OCI-LY7 (cell line): ENCODE data around the gene PDZD2. TPM values are rescaled to one million over a fixed set of nuclear protein-coding genes. Genes with fewer than 3 reads are reported as not detected.
"Not testable (repeated sequence)": the region's sequence is repeated elsewhere in the genome, so short reads cannot be mapped to it uniquely, and the experiment has no call there.

ENCODE experiments used
- BruUV-seq: library from RNA; stranded (reverse); fragments of 400-500 nt; replicated peaks from 2 replicates; lab custom pipeline; 2021; lab: Mats Ljungman, UMichigan
- CTCF ChIA-PET: fragments of 300-600 bp; sonication (Branson Sonifier 250); formaldehyde crosslinking; loops from one replicate; lab custom pipeline; 2022; ENCODE audit warnings: antibody characterized with exemption; ENCODE audit not compliant: unreplicated experiment; lab: Charles Lee
- POLR2A ChIA-PET: fragments of 300-600 bp; sonication (Branson Sonifier 250); formaldehyde crosslinking; loops from one replicate; lab custom pipeline; 2022; ENCODE audit warnings: antibody characterized with exemption; lab: Charles Lee
- DNase-seq: peaks from one replicate; pipeline ENCODE4 v3.0.0-alpha.2; 2015; ENCODE audit warnings: low spot score
- H2AFZ ChIP-seq: fragments of 200-600 bp; sonication (generic), shearing (Covaris generic); 2 replicates; pipeline ENCODE4 v1.6.1; 2014; ENCODE audit warnings: mild to moderate bottlenecking, antibody characterized with exemption, low read length, moderate library complexity
- H3K27ac ChIP-seq: fragments of 200-600 bp; sonication (generic); 2 replicates; pipeline ENCODE4 v1.5.1; 2014; ENCODE audit warnings: mixed run types, low read depth, mild to moderate bottlenecking, moderate library complexity, low read length, inconsistent platforms; ENCODE audit not compliant: poor library complexity, severe bottlenecking
- H3K36me3 ChIP-seq: fragments of 200-600 bp; sonication (generic); 2 replicates; pipeline ENCODE4 v1.6.1; 2014; ENCODE audit warnings: mild to moderate bottlenecking, antibody characterized with exemption, low read length, moderate library complexity, mixed read lengths; ENCODE audit not compliant: insufficient read depth
- H3K4me1 ChIP-seq: fragments of 200-600 bp; sonication (generic); 2 replicates; pipeline ENCODE4 v1.5.1; 2014; ENCODE audit warnings: mild to moderate bottlenecking, low read length; ENCODE audit not compliant: insufficient read depth, poor library complexity, severe bottlenecking
- H3K4me2 ChIP-seq: fragments of 200-600 bp; sonication (generic); 2 replicates; pipeline ENCODE4 v1.6.1; 2014; ENCODE audit warnings: mild to moderate bottlenecking, low read length
- H3K4me3 ChIP-seq: fragments of 200-600 bp; sonication (generic); 2 replicates; pipeline ENCODE4 v1.5.1; 2014; ENCODE audit warnings: mild to moderate bottlenecking, low read depth, low read length; ENCODE audit not compliant: poor library complexity, severe bottlenecking
- H3K79me2 ChIP-seq: fragments of 200-600 bp; sonication (generic); 2 replicates; pipeline ENCODE4 v1.6.1; 2016; ENCODE audit warnings: low read depth, mild to moderate bottlenecking, low read length, moderate library complexity, mixed read lengths; ENCODE audit not compliant: insufficient read depth
- H3K9me2 ChIP-seq: fragments of 200-600 bp; sonication (generic); 2 replicates; pipeline ENCODE4 v1.6.1; 2016; ENCODE audit warnings: mild to moderate bottlenecking, low read length, mixed read lengths; ENCODE audit not compliant: insufficient read depth
- H3K9me3 ChIP-seq: fragments of 200-600 bp; sonication (generic); 2 replicates; pipeline ENCODE4 v1.6.1; 2014; ENCODE audit warnings: mild to moderate bottlenecking, mixed run types, low read length, mixed read lengths
- H4K20me1 ChIP-seq: fragments of 200-600 bp; sonication (generic); 2 replicates; pipeline ENCODE4 v1.6.1; 2014; ENCODE audit warnings: mild to moderate bottlenecking, antibody characterized with exemption, low read length, moderate library complexity, mixed read lengths; ENCODE audit not compliant: insufficient read depth
- EZH2phosphoT487 ChIP-seq: fragments of 200-600 bp; sonication (generic); IDR thresholded peaks from 2 replicates; pipeline ENCODE4 v1.6.1; 2018; ENCODE audit warnings: low read depth, borderline replicate concordance, mild to moderate bottlenecking, mixed run types, antibody characterized with exemption, low read length, moderate library complexity, mixed read lengths
- intact Hi-C: fragments of 100-400 bp; cut with micrococcal nuclease; formaldehyde crosslinking; loops from one replicate; pipeline ENCODE4 v1.10.0; 2022; ENCODE audit not compliant: unreplicated experiment
- total RNA-seq, 2 experiments: library from RNA; depleted of rRNA in 1 of 2; stranded (reverse); fragments of >200 nt in 1 of 2; shearing (Covaris generic) in 1 of 2; gene quantifications; 2 replicates each; pipeline ENCODE4 v1.2.3, GENCODE V29; 2014 to 2022
- TF ChIP-seq, protein P1 (sequence below): fragments of 200-600 bp; sonication (generic); conservative IDR thresholded peaks from 2 replicates; pipeline ENCODE4 v1.5.1; 2014; ENCODE audit warnings: mild to moderate bottlenecking, antibody characterized with exemption, low read length, moderate library complexity, mixed read lengths

Gene PDZD2
- total RNA-seq, 2 experiments from 2014 or later: 8.6 to 10.6 TPM

DNA sequence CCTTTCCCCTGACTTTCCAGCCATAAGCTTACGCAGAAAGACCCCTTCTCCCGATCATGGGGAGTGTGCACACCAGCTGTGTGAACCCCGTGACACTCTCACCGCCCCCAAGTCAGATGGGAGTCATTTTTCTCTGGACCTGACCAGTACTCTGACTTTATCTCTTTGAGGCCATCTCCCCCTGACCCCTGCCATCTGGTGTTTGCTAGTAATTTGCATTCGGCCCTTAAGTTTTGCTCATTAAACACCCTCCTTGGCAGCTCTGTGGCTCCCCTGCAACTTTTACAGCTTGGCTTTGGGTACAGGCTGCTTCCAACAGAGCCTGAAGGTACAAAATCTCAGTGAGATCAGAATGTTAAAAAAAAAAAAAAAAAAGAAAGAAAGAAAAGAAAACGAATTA is 43.9 kb downstream of the PDZD2 start:
- no peaks in the 10 kb centered on the region for H3K36me3 ChIP-seq
- no peaks in the 10 kb centered on the region for H3K9me2 ChIP-seq
- H4K20me1 ChIP-seq: no peaks in the 10 kb centered on the region
- ChIA-PET POLR2A (interaction anchor here (0.6 kb wide), 1 partner anchor 831 kb away, joined by 3 read pairs; no protein-coding TSS in a partner anchor), CTCF (no interaction called here)
- DNase-seq: no peak
- BruUV-seq: no TSS peak
- H3K4me2 ChIP-seq: no peak overlapping the region
- no peaks in the 10 kb centered on the region for H3K4me1 ChIP-seq
- H3K79me2 ChIP-seq: no peaks in the 10 kb centered on the region
- TF ChIP-seq, protein P1, sequence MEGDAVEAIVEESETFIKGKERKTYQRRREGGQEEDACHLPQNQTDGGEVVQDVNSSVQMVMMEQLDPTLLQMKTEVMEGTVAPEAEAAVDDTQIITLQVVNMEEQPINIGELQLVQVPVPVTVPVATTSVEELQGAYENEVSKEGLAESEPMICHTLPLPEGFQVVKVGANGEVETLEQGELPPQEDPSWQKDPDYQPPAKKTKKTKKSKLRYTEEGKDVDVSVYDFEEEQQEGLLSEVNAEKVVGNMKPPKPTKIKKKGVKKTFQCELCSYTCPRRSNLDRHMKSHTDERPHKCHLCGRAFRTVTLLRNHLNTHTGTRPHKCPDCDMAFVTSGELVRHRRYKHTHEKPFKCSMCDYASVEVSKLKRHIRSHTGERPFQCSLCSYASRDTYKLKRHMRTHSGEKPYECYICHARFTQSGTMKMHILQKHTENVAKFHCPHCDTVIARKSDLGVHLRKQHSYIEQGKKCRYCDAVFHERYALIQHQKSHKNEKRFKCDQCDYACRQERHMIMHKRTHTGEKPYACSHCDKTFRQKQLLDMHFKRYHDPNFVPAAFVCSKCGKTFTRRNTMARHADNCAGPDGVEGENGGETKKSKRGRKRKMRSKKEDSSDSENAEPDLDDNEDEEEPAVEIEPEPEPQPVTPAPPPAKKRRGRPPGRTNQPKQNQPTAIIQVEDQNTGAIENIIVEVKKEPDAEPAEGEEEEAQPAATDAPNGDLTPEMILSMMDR: no peak
- TF ChIP-seq EZH2phosphoT487: no peak
- H3K27ac ChIP-seq: no peak overlapping the region
- no peak overlapping the region for H3K4me3 ChIP-seq
- no peak overlapping the region for H2AFZ ChIP-seq
- no peaks in the 10 kb centered on the region for H3K9me3 ChIP-seq
- intact Hi-C loops: no loop called here

DNA sequence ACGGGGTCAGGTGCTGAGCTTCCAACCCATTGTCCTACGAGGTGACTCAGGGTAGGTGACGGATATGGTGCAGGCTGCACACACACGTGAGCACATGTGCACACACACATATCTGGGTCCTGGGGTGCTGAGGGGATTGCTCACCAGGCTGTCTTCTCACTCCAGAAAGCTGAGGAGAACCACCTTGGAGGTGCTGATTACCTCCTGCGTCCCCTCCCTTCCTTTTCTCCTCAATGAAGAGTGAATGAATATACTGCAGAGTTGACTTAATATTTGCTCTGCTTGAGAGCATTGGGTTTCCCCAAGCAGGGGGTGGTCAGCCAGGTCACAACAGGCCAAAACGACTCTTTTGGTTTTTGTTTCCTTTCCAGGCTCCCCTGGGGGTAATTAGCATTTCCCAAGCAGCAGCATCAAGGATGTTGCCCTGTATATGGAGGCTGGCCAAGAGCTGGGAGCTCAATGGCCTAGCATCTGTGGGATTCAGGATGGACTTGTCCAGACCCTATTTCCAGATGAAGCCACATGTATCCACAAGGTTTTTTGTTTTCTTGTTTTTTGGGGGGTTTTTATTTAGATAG is 49.7 kb downstream of the PDZD2 start:
- no peaks in the 10 kb centered on the region for H3K9me2 ChIP-seq
- no peaks in the 10 kb centered on the region for H3K4me1 ChIP-seq
- H3K36me3 ChIP-seq: no peaks in the 10 kb centered on the region
- no peaks in the 10 kb centered on the region for H3K9me3 ChIP-seq
- DNase-seq: no peak
- no peaks in the 10 kb centered on the region for H3K79me2 ChIP-seq
- H3K27ac ChIP-seq: no peak overlapping the region
- CTCF ChIA-PET: no interaction called here
- no peak overlapping the region for H2AFZ ChIP-seq
- TF ChIP-seq, protein P1: no peak
- TF ChIP-seq EZH2phosphoT487: no peak
- H4K20me1 ChIP-seq: no peaks in the 10 kb centered on the region
- no peak overlapping the region for H3K4me2 ChIP-seq
- no peak overlapping the region for H3K4me3 ChIP-seq
- POLR2A ChIA-PET: interaction anchor here (0.7 kb wide), 1 partner anchor 11 kb away, joined by 3 read pairs; no protein-coding TSS in a partner anchor
- BruUV-seq: no TSS peak
- intact Hi-C loops: no loop called here

DNA sequence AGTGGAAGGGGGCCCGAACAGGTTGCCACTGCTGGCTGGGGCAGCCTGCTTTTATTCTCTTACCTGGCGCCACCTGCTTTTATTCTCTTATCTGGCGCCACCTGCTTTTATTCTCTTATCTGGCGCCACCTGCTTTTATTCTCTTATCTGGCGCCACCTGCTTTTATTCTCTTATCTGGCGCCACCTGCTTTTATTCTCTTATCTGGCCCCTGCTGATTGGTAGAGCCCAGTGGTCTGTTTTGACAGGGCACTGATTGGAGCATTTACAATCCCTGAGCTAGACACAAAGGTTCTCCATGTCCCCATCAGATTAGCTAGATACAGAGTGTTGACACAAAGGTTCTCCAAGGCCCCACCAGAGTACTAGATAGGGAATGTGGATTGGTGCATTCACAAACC is 52.5 kb downstream of the PDZD2 start:
- H4K20me1 ChIP-seq, H3K4me1 ChIP-seq, CTCF ChIA-PET, H3K4me2 ChIP-seq, intact Hi-C loops, H3K27ac ChIP-seq, H3K36me3 ChIP-seq, H3K4me3 ChIP-seq, BruUV-seq, H3K79me2 ChIP-seq, H2AFZ ChIP-seq, H3K9me2 ChIP-seq, POLR2A ChIA-PET, H3K9me3 ChIP-seq, DNase-seq: not testable (repeated sequence)
